GM20000 (cell line): Measurements from ENCODE around the gene FANK1.
"Not testable (repeated sequence)": the region's sequence is repeated elsewhere in the genome, so short reads cannot be mapped to it uniquely, and the experiment has no call there.

ENCODE experiments used
- DNase-seq: peaks from one replicate; pipeline ENCODE4 v3.0.0; 2012; ENCODE audit warnings: low spot score
- TF ChIP-seq, protein P1 (sequence below): IDR thresholded peaks from 2 replicates; pipeline ENCODE4 v1.5.1; 2012; ENCODE audit warnings: mild to moderate bottlenecking, control low read depth; ENCODE audit errors: extremely low read depth, missing control alignments

The FANK1 gene

DNA sequence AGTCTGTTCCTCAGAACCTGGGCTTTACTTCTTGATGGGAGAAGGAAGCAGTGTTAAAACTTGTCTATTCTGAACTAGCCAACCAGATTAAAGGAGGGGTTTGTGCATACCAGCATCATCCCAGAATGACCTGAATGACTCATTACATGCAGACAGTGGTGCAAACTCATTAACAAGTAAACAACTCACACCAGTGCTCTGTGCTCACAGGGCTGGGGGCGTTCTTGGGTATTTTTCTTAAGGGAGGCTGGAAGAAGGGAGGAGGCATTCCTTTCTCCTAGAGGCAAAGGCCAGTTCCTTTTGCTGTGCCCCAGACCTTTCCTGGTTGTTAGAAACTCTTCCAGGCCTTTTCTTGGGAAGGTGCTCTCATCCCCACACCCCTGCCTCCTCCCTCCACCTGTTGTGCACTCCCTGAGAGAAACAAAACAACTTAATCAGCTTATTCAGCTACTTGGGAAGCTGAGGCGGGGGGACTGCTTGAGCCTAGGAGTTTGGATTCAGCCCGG, 6.8 kb downstream of the FANK1 start:
- DNase-seq, result not testable (repeated sequence)

- not testable (repeated sequence) for DNase-seq
Measured at GRCh38 chr10:125905069-125905994, 9.0 kb downstream of the FANK1 start.

DNA sequence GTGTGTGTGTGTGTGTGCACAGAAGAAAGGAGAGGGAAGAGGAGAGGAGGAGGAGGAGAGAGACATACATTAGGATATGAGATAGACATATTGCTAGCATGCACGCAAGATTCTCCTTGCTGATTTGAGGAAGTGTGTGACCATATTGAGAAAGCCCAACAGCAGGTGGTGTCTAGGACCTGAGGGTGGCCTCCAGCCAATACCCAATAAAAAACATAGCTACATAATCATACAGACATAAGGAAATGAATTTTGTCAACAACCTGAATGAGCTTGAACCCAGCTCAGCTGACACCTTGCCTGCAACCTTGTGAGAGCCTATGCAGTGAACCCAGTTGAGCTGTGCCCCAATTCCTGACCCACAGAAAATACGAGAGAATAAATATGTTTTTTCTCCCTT, 11.2 kb downstream of the FANK1 start:
- not testable (repeated sequence) for DNase-seq

DNA sequence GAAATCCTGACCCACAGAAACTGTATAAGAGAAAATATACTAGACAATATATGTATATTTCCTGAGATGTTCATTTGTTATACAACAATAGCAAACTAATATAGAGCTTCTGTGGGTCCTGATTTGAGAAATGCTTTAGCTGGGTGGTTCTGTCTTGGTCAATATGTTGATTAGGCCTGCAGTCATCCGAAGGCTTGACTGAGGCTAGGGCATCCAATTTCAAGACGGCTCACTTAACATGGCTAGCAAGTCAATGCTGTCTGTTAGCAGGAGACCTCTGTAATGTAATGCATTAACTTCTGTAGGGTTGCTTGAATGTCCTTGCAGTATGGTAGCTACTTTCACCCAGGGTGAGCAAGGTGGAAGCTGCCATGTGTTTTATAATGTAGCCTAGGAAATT, 12.4 kb downstream of the FANK1 start:
- DNase-seq, result not testable (repeated sequence)

DNA sequence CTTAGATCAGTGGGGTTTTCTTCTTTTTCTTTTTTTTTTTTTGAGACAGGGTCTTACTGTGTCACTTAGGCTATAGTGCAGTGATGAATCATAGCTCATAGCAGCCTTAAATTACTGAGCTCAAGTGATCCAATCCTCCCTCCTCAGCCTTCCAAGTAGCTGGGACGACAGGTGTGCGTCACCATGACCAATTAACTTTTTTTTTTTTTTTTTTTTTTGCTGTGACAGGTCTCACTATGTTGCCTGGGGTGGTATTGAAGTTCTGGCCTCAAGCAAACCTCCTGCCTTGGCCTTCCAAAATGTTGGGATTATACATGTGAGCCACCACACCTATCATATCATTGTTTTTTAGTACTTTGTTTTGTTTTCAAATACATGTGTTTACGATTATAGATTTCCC, 13.1 kb downstream of the FANK1 start:
- DNase-seq, result not testable (repeated sequence)

DNA sequence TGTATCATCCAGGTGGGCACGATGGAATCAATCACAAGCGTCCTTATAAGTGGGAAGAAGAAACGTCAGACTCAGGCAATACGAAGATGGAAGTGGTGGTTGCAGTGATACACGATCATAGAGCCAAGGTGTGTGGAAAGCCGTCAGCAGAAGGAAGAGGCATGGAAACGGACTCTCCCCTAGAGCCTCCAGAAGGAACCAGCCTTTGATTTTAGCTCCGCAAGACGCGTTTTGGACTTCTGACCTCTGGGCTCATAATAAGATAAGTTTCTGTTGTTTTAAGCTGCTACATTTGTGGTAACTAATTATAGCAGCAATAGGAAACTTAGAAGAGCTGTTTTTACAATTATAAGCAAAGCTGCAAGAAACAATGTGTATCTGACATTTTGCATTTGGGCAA, 14.8 kb downstream of the FANK1 start:
- TF ChIP-seq, protein P1, sequence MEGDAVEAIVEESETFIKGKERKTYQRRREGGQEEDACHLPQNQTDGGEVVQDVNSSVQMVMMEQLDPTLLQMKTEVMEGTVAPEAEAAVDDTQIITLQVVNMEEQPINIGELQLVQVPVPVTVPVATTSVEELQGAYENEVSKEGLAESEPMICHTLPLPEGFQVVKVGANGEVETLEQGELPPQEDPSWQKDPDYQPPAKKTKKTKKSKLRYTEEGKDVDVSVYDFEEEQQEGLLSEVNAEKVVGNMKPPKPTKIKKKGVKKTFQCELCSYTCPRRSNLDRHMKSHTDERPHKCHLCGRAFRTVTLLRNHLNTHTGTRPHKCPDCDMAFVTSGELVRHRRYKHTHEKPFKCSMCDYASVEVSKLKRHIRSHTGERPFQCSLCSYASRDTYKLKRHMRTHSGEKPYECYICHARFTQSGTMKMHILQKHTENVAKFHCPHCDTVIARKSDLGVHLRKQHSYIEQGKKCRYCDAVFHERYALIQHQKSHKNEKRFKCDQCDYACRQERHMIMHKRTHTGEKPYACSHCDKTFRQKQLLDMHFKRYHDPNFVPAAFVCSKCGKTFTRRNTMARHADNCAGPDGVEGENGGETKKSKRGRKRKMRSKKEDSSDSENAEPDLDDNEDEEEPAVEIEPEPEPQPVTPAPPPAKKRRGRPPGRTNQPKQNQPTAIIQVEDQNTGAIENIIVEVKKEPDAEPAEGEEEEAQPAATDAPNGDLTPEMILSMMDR, result no peak
- DNase-seq, result no peak

DNA sequence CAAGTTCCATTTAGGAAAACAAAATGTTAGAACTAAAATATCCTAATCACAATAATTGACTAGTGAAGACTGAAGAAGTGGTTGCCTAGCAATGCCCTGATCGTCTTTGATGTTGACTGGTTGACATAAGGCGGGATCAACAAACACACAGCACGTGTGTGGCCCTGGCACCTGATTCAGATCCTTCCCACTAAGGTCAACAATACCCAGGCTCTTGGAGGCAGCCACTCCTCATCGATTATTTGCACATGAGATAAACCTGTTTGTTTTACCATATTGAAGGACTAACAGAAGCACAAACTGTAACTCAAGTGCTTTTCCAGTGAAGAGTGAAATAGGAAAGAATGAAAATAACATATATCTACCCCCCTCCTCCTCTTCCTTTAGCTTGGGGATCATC, 15.6 kb downstream of the FANK1 start:
- TF ChIP-seq, protein P1, result no peak
- DNase-seq, result no peak

DNA sequence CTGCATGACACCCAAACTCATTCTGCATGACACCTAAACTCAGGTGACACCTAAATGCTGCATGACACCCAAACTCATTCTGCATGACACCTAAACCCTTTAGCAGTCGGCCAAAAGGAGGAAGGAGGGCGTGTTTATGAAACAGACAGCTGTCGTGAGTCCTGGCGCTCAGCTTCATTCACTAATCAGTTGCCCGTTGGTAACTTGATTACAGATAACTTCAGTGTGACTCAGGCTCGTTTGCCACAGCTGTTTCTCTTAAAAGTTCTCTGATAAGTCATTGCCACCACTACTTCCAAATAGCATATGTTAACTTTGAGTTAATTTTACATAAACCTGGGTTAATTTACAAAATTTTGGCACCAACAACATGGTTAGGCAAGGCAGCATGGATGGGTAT, 16.9 kb downstream of the FANK1 start:
- DNase-seq, result not testable (repeated sequence)

DNA sequence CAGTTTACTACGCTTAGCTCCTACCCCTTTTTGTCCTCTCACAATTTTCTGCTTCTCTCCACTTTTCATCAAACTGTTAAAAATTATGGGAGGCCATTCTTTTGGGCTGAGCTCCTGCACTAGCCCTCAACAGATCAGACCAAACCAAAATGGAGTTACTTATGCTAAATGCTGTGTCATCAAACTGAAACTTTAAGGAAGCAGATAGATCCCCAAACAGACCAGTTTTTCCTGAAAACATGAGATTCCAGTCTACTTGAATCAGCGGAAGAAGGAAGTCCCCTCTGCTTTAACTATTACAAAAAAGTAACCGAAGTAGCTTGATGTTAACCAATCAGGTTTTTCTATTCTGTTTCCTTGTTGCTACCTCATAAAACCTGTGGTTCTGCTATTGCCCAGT, 20.6 kb downstream of the FANK1 start:
- TF ChIP-seq, protein P1, result no peak
- no peak for DNase-seq

DNA sequence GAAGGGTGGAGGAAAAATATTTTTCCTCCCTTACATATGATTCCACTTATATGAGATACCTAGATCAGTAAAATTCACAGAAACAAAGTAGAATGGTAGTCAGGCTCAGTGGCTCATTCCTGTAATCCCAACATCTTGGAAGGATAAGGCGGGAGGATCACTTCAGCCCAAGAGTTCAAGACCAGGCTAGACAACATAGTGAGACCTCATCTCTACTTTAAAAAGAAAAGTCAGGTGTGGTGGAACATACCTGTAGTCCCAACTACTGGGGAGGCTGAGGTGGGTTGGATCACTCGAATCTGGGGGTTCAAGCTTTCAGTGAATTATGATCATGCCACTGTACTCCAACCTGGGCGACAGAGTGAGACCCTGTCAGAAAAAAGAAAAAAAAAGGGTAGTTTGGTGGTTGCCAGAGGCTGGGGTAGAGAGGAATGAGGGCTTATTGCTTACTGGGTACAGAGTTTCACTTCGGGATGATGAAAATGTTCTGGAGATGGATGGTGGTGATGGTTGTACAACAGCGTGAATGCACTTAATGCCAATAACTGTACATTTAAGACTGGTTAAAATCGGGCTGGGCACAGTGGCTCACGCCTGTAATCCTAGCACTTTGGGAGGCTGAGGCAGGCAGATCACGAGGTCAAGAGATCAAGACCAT, 21.5 kb downstream of the FANK1 start:
- DNase-seq, result not testable (repeated sequence)

DNA sequence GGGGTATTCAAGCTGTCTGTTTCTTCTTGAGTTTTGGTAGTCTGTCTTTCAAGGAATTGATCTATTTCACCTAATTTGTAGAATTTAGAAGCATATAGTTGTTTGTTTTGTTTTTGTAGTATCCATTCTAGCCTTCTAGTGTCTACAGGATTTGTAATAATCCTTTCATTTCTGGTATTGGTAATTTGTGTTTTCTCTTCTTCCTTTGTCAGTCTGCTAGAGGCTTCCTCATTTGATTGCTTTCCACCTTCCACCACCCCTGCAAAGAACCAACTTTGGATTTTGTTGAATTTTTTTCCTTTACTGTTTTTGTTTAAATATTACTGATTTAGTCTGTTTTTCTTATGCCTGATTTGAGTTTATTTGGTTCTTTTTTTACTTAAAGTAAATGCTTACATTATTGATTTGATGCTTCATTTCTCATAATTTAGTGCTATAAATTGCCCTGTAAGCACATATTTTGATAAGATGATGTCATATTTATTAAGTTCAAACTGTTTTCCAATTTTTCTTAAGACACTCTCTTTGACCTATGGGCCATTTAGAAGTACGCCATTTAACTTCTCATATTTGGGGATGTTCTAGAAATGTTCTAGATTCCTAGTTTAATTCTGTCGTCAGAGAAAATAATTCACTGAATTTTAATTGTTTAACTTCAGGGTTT, 25.4 kb downstream of the FANK1 start:
- DNase-seq, result not testable (repeated sequence)
